Kidney (tissue), 14 donors: ENCODE data around the gene IGFBP2. TPM values are rescaled to one million over a fixed set of nuclear protein-coding genes. Genes with fewer than 3 reads are reported as not detected.

Experiments used
- DNase-seq, 5 donors: peaks; one replicate each; pipeline ENCODE4 v3.0.0-alpha.2; 2013 to 2020
- FAIRE-seq: peaks from 2 replicates; lab custom pipeline; 2012; peaks lifted over from hg19 to GRCh38; lab: Jason Lieb, UNC
- H3K27ac ChIP-seq, 2 donors: one replicate each; pipeline ENCODE4 v1.7.0; 2013; ENCODE audit warnings: low read depth in 2 of 2, low read length in 2 of 2, inconsistent platforms in 1 of 2
- H3K27me3 ChIP-seq: one replicate; pipeline ENCODE4 v1.7.1; 2013; ENCODE audit warnings: low read length, inconsistent platforms; ENCODE audit not compliant: control insufficient read depth, insufficient read depth
- H3K36me3 ChIP-seq, 3 donors: one replicate each; pipeline versions ENCODE4 v1.7.0 to v1.7.1; 2013; ENCODE audit warnings: low read length in 3 of 3, control low read depth in 1 of 3, inconsistent platforms in 1 of 3; ENCODE audit not compliant: insufficient read depth in 3 of 3, control insufficient read depth in 2 of 3
- H3K4me1 ChIP-seq, 3 donors: one replicate each; pipeline versions ENCODE4 v1.7.0 to v1.7.1; 2013; ENCODE audit warnings: low read length in 3 of 3, inconsistent platforms in 1 of 3, low read depth in 1 of 3; ENCODE audit not compliant: control insufficient read depth in 2 of 3, insufficient read depth in 2 of 3
- H3K4me3 ChIP-seq, 3 donors: one replicate each; pipeline versions ENCODE4 v1.7.0 to v1.8.1; 2013; ENCODE audit warnings: low read length in 3 of 3, control low read depth in 1 of 3, inconsistent platforms in 1 of 3
- H3K9ac ChIP-seq, 3 donors: one replicate each; pipeline versions ENCODE4 v1.7.0 to v1.7.1; 2013; ENCODE audit warnings: low read length in 3 of 3, control low read depth in 1 of 3, inconsistent platforms in 1 of 3
- H3K9me3 ChIP-seq, 3 donors: one replicate each; pipeline versions ENCODE4 v1.7.0 to v1.7.1; 2013; ENCODE audit warnings: low read length in 3 of 3, control low read depth in 1 of 3, inconsistent platforms in 1 of 3; ENCODE audit not compliant: control insufficient read depth in 2 of 3, insufficient read depth in 1 of 3
- CTCF ChIP-seq: IDR thresholded peaks from 3 replicates; pipeline ENCODE4 v1.5.1; 2012; ENCODE audit warnings: mild to moderate bottlenecking, moderate library complexity, borderline replicate concordance; ENCODE audit not compliant: insufficient read depth; ENCODE audit errors: extremely low read depth
- intact Hi-C: fragments of 100-400 bp; cut with DNase I; formaldehyde crosslinking; loops from one replicate; pipeline ENCODE4 v1.11.1; 2022
- polyA plus RNA-seq: library from polyadenylated mRNA; stranded (reverse); fragments of 350-450 nt; fragmentation: Illumina TruSeq; extraction: RNeasy Lipid Tissue Mini Kit (QIAGEN cat#74804); gene quantifications from one replicate; pipeline ENCODE4 v1.2.3, GENCODE V29; 2014; ENCODE audit warnings: low read depth, low replicate concordance; ENCODE audit not compliant: insufficient read depth
- total RNA-seq: library from RNA; stranded (reverse); fragmentation: NEBNext Ultra II Directional; extraction: Animal tissue kit (Norgen Biotek cat#: 25700); gene quantifications from one replicate; pipeline ENCODE4 v1.2.1, GENCODE V29; 2021
- donor health status: control.
- donor health status: control.
- donor health status: control.
- donor health status: control.
- donor health status: control.
- donor health status: DM: yes; HTN: yes; CAD: no.
- donor health status: Normal renal cell carcinoma (clear cell type).

The IGFBP2 gene
- total and polyA plus RNA-seq, 2 donors from 2014 or later, result 53.7 to 369 TPM

GRCh38 chr2:216632346-216632951, 771 bp upstream of the IGFBP2 start:
- Histone ChIP-seq H3K27ac (no peak overlapping the region), H3K4me1 (peaks cover 0 to 8% (median 0%) of the 10 kb centered on the region in 3 donors), H3K9me3 (no peaks in the 10 kb centered on the region), H3K36me3 (no peaks in the 10 kb centered on the region), H3K4me3 (peak overlapping the region in 2 of 3 donors; percentile 40 to 48), H3K27me3 (no peaks in the 10 kb centered on the region), H3K9ac (peak overlapping the region in 2 of 3 donors; percentile 16 to 46)
- no peak for TF ChIP-seq CTCF
- intact Hi-C loops, result no loop called here
- DNase-seq (peak in 4 of 5 donors; percentile 37 to 72 (median 50)), FAIRE-seq (no peak)

GRCh38 chr2:216633616-216634369, 573 bp downstream of the IGFBP2 start:
- Histone ChIP-seq H3K27me3 (no peaks in the 10 kb centered on the region), H3K9me3 (no peaks in the 10 kb centered on the region), H3K27ac (no peak overlapping the region), H3K4me1 (peaks cover 0 to 8% (median 0%) of the 10 kb centered on the region in 3 donors), H3K4me3 (peak overlapping the region; percentile 21 to 74 (median 67)), H3K36me3 (no peaks in the 10 kb centered on the region), H3K9ac (peak overlapping the region in 2 of 3 donors; percentile 53 to 59)
- intact Hi-C loops, result no loop called here
- TF ChIP-seq CTCF, result no peak
- DNase-seq (peak; percentile 68 to 83 (median 73)), FAIRE-seq (no peak)

- intact Hi-C loops, result no loop called here
- peaks cover 0 to 8% (median 0%) of the 10 kb centered on the region in 3 donors for H3K4me1 ChIP-seq
- no peak for TF ChIP-seq CTCF
- H3K9me3 ChIP-seq, result no peaks in the 10 kb centered on the region
- FAIRE-seq (no peak), DNase-seq (peak in 4 of 5 donors; percentile 55 to 69 (median 59))
- no peak overlapping the region for H3K27ac ChIP-seq
- no peaks in the 10 kb centered on the region for H3K36me3 ChIP-seq
- peak overlapping the region; percentile 42 to 74 (median 67) for H3K4me3 ChIP-seq
- H3K27me3 ChIP-seq, result no peaks in the 10 kb centered on the region
- H3K9ac ChIP-seq, result peak overlapping the region in 2 of 3 donors; percentile 53 to 59
These were observed 1.3 kb downstream of the IGFBP2 start for GRCh38 chr2:216634370-216635148.
